NCI-H748 (cell line): ENCODE results near the gene FBXW7.
A peak's percentile ranks its signal among the peaks of the same experiment; 100 is the strongest.

Experiments used
- DNase-seq: peaks from one replicate; lab custom pipeline; 2025; ENCODE audit not compliant: unreplicated experiment; lab: John Stamatoyannopoulos, UW

The FBXW7 gene, protein sequence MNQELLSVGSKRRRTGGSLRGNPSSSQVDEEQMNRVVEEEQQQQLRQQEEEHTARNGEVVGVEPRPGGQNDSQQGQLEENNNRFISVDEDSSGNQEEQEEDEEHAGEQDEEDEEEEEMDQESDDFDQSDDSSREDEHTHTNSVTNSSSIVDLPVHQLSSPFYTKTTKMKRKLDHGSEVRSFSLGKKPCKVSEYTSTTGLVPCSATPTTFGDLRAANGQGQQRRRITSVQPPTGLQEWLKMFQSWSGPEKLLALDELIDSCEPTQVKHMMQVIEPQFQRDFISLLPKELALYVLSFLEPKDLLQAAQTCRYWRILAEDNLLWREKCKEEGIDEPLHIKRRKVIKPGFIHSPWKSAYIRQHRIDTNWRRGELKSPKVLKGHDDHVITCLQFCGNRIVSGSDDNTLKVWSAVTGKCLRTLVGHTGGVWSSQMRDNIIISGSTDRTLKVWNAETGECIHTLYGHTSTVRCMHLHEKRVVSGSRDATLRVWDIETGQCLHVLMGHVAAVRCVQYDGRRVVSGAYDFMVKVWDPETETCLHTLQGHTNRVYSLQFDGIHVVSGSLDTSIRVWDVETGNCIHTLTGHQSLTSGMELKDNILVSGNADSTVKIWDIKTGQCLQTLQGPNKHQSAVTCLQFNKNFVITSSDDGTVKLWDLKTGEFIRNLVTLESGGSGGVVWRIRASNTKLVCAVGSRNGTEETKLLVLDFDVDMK

DNA sequence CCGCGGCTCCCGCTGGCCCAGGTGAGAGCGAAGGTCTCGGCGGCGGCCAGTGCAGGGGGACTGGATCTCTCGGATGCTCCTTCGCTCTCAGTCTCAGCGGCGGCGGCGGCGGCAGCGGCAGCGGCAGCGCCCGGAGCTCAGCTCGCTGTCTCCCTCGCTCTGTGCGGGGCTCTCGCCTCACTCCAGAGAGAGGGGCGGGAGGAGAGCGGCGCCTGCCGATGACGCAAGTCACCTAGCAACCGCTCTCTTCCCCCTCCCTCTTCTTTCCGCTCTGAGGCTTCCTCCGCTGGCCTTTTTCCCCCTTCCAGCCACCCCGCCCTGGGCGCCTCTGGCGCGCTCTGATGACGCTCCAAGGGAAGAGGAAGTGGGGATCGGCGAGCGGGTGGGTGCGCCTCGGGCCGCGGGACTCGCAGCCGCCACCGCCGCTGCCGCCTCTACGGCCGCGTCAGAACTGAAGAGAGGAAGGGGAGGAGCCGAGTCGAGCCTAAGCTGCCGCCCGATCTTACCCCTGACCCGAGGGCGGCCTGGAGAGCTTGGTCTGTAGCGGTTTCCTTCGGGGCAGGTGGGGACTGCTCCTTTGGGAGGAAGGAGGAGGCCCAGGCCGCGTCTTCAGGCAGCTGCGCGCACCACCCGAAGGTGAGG lies at the start of gene FBXW7:
Gene FBXW7, minus strand, starts transcription at position 190 of the 642 bp plus-strand sequence. CDS start 124,289 bp downstream, outside the sequence.
- DNase-seq: peak; percentile 98

DNA sequence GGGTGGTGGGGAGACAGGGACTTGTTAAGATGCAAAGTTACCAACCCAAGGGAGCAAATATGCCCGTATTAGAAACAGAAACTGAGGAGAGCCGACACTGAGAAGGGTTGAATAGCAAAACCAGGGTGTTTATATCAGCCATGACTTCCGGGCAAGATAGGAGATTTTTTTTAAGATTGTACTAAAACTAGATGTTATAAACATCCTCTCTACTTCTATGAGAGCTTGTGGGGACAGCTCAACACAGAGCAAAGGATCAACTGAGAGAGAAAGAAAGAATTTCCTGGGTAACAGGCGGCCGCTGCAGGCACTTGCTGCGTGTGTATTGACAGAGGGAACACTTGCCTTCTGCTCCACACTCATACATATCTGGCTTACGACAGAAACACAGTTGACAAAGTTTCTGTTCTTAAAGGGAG lies 49.1 kb upstream of the FBXW7 start:
- no peak for DNase-seq

DNA sequence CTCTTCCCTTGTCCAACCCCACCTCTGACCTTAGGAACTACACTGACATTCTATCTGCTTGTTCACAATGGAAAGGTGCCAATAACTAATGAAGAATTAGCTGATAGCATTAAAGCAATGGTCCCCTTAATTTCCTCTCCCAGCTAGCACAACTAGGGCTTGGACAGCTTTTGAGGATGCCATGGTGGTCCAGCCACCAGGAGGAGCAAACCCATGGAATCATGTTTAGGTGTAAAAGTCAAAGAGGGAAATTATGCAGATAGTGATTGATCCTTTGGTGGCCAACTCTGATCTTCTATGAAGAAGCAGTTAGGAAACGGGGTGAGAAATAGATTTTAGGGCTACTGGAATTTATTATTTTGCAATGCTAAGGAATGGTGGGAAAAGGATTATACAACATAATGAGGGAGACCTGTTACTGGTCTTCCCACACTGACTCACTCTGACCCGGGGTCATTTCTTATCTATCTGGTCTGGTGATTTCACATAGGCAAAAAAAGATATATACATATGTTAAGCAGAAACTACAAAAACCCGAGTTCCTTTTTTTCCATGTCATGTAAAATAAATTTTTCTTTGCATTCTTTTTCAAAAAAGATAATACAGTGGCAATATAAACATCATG lies 45.8 kb upstream of the FBXW7 start:
- DNase-seq: no peak

DNA sequence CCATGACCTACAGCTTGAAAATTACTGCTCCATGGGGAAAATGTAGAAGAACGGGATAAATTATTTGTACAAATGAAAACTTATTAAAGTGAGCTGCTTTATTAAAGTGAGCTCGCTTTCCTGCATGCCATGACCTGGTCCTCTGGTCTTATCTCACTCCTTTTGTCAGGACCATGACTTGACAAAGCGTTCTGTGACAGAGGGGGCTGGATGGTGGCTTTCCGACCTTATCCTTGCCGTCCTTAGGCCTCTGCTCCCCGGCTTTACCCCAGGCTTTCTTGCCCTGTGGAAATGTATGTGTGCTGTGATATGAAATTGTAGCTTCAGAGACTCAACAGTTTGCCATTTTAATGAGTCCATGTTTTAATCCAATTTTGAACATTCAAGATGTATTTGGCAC lies 44.0 kb upstream of the FBXW7 start:
- no peak for DNase-seq

GRCh38 chr4:152579107-152579764 lies 43.3 kb upstream of the FBXW7 start:
- no peak for DNase-seq

DNA sequence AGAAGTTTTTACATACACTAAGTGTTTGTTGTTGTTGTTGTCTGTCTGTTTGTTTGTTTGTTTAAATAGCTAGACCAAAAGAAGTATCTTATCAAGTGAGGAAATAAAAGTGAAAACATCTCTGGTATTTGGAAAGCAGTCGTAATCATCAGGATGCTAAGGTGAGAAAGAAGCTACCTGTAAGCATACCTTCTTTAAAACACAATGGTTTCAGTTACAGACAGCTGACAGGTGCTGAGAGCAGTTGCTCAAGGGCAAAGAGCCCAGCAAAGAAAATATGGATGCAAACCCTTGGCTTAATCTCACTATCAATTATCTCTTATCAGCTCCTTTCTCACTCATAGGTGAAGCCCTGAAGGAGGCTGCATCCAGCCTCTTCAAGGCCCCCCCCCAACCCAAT lies 42.8 kb upstream of the FBXW7 start:
- DNase-seq: no peak

DNA sequence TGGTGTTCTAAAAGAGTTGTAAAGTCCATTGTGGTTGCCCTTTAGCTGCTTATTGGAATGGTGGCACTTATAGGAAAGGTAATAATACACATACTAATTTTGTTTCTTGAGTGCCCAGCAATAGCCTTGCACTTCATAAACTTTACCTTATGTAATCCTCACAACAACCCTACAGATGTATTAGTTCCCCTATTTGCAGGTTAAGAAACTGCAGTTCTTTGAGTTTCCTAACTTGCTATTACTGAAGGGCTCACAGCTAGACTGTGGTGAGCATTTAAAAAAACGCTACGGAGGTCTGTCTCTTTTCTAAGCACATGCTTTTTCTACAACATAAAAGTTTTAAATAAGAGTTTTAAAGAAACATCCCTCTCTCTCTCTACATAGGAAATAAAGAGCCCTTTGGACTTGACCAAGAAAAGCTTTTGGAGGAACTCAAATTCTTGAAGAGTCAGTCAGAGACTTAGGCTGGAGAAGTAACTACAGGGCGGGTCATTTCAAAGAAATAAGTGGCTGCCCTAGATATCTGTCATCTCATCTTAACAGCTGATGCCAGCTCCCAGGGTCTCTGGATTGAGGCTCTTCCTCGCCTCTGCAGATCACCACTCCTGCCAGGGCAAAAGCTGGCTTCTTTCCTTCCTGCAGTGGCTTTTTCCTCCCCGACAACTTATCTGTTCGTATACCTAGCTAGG lies 42.0 kb upstream of the FBXW7 start:
- DNase-seq: no peak

DNA sequence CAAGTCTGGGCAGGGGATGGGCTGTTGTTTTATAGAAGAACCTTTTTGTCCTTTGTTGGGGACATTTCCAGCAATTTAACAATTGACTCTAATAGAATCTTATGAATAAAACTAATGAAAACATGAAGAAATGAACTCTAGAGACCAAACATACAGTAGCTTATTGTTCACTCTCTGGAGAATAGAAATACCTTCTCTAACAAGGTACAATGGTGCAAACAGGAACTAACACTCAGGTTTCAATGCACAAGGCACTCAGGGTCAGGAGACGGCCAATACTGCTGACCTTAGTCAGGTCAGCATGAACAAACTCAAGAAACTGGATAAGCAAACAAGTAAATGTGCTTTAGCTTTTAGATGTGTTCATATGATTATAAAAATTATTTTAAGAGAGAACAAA lies 39.6 kb upstream of the FBXW7 start:
- no peak for DNase-seq

- DNase-seq: no peak
Measured at GRCh38 chr4:152573861-152574260, 38.0 kb upstream of the FBXW7 start.

DNA sequence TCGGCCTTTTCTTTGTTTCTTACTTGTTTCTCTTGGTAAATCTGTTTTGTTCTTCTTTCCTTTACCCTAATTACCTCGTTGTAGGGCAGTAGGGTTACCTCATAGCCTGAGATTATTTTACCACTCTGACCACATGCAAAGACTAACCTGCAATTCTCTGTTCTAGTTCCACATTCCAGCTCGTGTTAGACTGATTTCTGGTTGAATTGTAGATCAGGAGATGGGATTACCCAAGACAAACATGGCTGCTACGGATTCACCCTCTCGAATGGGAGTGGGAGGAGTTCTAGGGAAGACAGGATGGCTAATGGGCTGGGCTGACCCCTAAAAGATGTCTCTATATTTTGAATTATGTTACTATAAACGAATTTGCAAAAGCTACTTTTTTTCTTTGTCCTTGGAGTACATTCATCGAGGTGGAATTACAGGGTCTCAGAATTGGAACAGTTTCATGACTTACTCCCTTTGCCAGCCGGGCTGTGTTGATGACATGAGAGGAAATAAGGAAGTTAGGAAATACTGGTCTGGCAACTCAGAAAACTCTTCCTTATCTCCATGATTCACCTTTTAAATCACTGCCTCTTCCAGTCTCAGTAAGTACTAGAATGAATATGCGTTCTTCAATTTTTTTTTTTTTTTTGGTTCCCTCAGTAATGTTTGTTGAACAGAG lies 36.7 kb upstream of the FBXW7 start:
- no peak for DNase-seq

- DNase-seq: no peak
Measured at GRCh38 chr4:152571770-152572169, 35.9 kb upstream of the FBXW7 start.

DNA sequence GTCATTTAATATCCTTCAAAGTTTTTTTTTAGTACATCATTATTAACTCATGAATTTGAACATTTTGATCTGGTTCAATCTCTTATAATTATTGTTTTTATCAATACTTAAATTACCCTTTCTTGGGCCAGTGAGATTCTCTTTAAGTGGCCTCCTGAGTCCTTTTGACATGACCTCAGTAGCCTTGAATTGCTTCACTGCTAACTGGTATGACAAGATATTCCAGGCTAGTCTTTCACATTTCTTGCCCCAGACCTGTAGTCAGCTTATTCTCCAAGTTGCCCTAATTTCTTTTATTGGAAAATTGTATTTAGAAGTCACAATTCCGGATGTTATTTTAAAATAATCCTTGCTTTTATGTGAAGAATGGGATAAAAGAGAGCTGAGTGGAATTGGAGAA lies 35.4 kb upstream of the FBXW7 start:
- no peak for DNase-seq

DNA sequence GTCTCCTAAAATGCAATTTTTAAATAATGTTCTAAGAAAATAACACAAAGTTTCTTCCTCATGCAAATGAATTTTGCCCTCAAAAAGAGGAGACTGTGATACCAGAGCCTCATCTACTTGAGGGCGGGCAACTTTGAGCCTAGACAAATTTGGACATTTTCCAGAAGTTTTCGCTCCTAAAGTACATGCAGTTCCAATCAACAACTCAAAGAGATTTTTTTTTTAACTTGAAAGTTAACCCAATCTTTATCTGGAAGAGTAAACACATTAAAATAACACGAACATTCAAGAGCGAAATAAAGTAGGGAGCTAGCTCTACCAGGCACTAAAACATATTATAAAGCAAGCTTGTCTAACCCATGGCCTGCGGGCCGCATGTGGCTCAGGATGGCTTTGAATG lies 29.4 kb upstream of the FBXW7 start:
- no peak for DNase-seq

DNA sequence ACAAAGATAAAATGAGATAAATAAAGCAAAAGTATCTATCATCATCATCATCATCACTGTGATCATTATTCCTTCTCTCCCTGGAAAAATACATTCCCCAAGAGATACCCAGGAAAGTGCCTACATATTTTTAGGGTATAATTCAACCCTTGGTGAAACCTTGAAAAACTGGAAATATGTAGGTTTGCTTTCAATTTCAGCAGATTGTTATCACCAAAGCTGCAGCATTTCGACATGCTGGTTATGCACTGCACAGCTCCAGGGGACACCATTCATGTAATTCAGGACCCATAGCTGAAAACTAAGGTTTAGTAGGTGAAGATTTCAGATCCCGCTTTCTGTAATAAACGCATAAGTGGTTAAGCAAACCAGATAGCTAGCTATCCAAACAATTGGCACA lies 28.4 kb upstream of the FBXW7 start:
- DNase-seq: no peak

DNA sequence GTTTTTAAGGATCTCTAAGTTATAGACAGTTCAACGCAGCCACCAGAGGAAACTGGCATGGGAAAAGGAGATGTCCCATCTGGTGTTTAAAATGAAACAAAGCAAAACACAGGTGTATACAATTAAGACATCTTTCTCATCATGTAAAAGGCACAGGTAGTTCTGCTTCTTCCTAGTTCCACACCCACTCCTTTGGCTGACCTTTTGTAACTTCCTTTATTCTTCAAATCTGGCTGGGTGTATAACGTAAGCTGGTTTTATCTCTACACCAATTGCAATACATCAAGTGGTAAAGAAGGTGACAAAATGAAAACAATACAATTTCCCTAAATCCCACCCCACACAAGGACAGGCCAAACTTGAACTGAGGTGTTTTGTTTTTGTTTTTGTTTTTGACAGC lies 27.3 kb upstream of the FBXW7 start:
- no peak for DNase-seq

DNA sequence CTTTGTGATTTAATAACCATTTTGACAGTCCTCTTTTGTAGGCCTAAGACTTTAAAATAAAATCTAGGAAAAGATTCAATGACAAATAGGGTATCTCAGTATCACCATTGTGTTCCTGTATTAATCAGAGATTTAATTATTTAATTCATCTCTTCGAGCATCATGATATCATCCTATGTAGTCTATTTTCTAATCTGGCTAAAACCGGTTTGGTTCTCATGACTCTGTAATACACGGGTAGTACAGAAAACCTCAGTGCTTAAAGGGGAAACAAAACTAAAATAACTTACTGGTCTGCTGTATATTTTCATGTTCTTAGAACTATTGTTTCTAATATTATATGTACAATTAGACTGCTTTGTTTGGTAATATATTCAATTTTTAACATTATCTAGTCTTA lies 23.7 kb upstream of the FBXW7 start:
- DNase-seq: no peak

DNA sequence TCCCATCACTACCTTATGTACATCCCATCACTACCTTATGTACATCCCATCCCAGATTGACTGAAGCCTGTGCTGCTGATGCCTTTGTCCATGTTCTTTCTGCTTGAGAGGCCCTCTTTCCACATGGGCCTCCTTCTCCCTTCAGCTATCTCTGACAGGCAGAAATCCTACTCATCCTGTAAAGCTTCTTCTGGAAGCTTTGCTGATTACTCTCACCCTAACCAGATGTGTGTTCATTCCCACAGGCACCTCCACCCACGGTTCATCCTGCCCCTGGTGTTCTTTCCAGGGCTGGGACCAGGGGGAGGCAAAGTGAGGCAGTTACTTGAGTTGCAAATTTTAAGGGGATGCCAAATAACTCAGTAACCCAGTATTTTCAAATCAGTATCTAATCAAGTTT lies 22.5 kb upstream of the FBXW7 start:
- no peak for DNase-seq

DNA sequence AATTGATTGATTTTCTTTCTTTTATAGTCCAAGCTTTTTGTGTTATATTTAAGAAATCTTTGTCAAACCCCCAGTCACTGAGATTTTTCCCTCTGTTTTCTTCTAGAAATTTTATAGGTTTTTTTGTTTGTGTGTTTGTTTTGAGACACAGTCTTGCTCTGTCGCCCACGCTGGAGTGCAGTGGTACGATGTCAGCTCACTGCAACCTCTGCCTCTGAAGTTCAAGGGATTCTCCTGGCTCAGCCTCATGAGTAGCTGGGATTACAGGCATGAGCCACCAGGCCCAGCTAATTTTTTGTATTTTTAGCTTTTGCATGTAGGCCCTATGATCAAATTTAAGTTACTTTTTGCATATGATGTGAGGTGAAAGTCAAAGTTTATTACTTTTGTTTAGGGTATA lies 20.9 kb upstream of the FBXW7 start:
- no peak for DNase-seq

DNA sequence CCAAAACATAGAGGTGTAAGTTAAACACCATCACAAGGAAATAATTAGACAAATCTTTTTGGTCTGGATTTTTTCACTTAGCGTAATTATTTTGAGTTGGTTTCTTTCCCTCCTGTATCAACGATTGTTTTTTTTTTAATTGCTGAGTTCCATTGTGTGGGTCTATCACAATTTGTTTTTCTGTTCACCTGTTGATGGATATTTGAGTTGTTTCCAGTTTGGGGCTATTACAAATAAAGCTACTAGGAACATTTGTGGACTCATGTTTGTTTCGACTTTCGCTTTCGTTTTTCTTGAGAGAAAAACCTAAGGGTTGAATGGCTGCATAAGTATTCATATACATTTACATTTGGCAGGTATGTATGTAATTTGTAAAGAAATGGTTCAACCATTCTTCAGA lies 20.4 kb upstream of the FBXW7 start:
- no peak for DNase-seq

- no peak for DNase-seq
Measured at GRCh38 chr4:152554742-152555141, 18.9 kb upstream of the FBXW7 start.
